HepG2 (cell line): ENCODE data around the gene ESPN. TPM values are rescaled to one million over a fixed set of nuclear protein-coding genes. Genes with fewer than 3 reads are reported as not detected.

Experiments
- CSRNP2 ChIP-seq: sonication (generic); formaldehyde crosslinking; conservative IDR thresholded peaks from 2 replicates; pipeline ENCODE4 v1.8.0; 2022; ENCODE audit warnings: low read depth, missing genetic modification reagents
- E2F1 ChIP-seq: sonication (generic); formaldehyde crosslinking; IDR thresholded peaks from 2 replicates; pipeline ENCODE4 v1.5.0; 2020; ENCODE audit warnings: missing genetic modification reagents
- PHF21A ChIP-seq: sonication (generic); formaldehyde crosslinking; IDR thresholded peaks from 2 replicates; pipeline ENCODE4 v1.5.0; 2020; ENCODE audit warnings: mild to moderate bottlenecking, missing genetic modification reagents
- SP2 ChIP-seq: sonication (generic); formaldehyde crosslinking; IDR thresholded peaks from 2 replicates; pipeline ENCODE4 v1.5.1; 2020; ENCODE audit warnings: mild to moderate bottlenecking, missing genetic modification reagents
- ZBTB10 ChIP-seq: sonication (generic); formaldehyde crosslinking; IDR thresholded peaks from 2 replicates; pipeline ENCODE4 v1.4.0; 2020; ENCODE audit warnings: missing genetic modification reagents, borderline replicate concordance
- ZNF768 ChIP-seq: sonication (generic); formaldehyde crosslinking; IDR thresholded peaks from 2 replicates; pipeline ENCODE4 v1.4.0; 2020; ENCODE audit warnings: missing genetic modification reagents
- polyA plus RNA-seq, 8 experiments: library from polyadenylated mRNA; depleted of rRNA in 3 of 8; stranded (reverse) in 7 of 8; unstranded in 1 of 8; fragments of >200 nt; fragmentation: Illumina TruSeq in 4 of 8; extraction: Trizol in 4 of 8; gene quantifications; 2 replicates each; pipeline versions ENCODE4 v1.2.1 to v1.2.3, GENCODE V29; 2011 to 2016; ENCODE audit warnings: low read depth in 4 of 8, missing spikeins in 1 of 8, mixed read lengths in 1 of 8; ENCODE audit not compliant: insufficient read depth in 1 of 8
- total RNA-seq, 5 experiments: library from RNA; depleted of rRNA; stranded (reverse); fragments of >200 nt; fragmentation: Illumina TruSeq; extraction: Trizol; gene quantifications; 2 replicates each; pipeline ENCODE4 v1.2.3, GENCODE V29; 2016; ENCODE audit warnings: low read depth in 1 of 5

ESPN gene
- total and polyA plus RNA-seq, 2 of the 13 experiments (the other 11 are each of a cell fraction or from before 2014, with no cell fraction given) = 48.6 to 54.2 TPM

- no peak for TF ChIP-seq E2F1 (CRISPR knock-in tag)
- no peak for TF ChIP-seq CSRNP2 (CRISPR knock-in tag)
- TF ChIP-seq ZNF768 (CRISPR knock-in tag) = no peak
- no peak for TF ChIP-seq ZBTB10 (CRISPR knock-in tag)
- TF ChIP-seq SP2 = no peak
- no peak for TF ChIP-seq PHF21A (CRISPR knock-in tag)
Observed at GRCh38 chr1:6454856-6455751, 30.5 kb downstream of the ESPN start (continued).
